HS-27A (cell line): Measurements from ENCODE around the gene MELTF.
"Not testable (repeated sequence)": the region's sequence is repeated elsewhere in the genome, so short reads cannot be mapped to it uniquely, and the experiment has no call there.

Experiments used
- DNase-seq: peaks from one replicate; pipeline ENCODE4 v3.0.0-alpha.2; 2012; ENCODE audit warnings: low read depth, missing footprints

The MELTF gene

GRCh38 chr3:197029511-197030167 lies at the start of gene MELTF:
MELTF (minus strand) TSS chr3:197029817; CDS start chr3:197029702, 115 bp downstream.
- no peak for DNase-seq

GRCh38 chr3:197076415-197076814 lies 46.8 kb upstream of the MELTF start:
- no peak for DNase-seq

- DNase-seq: no peak
These were observed 38.5 kb upstream of the MELTF start for GRCh38 chr3:197068077-197068476.

- no peak for DNase-seq
These were observed 35.2 kb upstream of the MELTF start for GRCh38 chr3:197064771-197065170.

GRCh38 chr3:197062446-197062845 lies 32.8 kb upstream of the MELTF start:
- DNase-seq: no peak

GRCh38 chr3:197051637-197052036 lies 22.0 kb upstream of the MELTF start:
- not testable (repeated sequence) for DNase-seq

GRCh38 chr3:197050511-197050910 lies 20.9 kb upstream of the MELTF start:
- no peak for DNase-seq

GRCh38 chr3:197042539-197042938 lies 12.9 kb upstream of the MELTF start:
- DNase-seq: no peak

- no peak for DNase-seq
These were observed 12.4 kb upstream of the MELTF start for GRCh38 chr3:197041875-197042488.

GRCh38 chr3:197040658-197041057 lies 11.0 kb upstream of the MELTF start:
- no peak for DNase-seq

GRCh38 chr3:197038679-197039462 lies 9.3 kb upstream of the MELTF start:
- no peak for DNase-seq

GRCh38 chr3:197035577-197035976 lies 6.0 kb upstream of the MELTF start:
- no peak for DNase-seq

GRCh38 chr3:197034778-197035177 lies 5.2 kb upstream of the MELTF start:
- not testable (repeated sequence) for DNase-seq

GRCh38 chr3:197033764-197034163 lies 4.1 kb upstream of the MELTF start:
- not testable (repeated sequence) for DNase-seq

GRCh38 chr3:197031315-197032285 lies 2.0 kb upstream of the MELTF start:
- DNase-seq: peak; percentile 96

- no peak for DNase-seq
These were observed 1.0 kb upstream of the MELTF start for GRCh38 chr3:197030379-197031314.

GRCh38 chr3:197028728-197029510 lies 698 bp downstream of the MELTF start:
- DNase-seq: no peak

GRCh38 chr3:197027896-197028727 lies 1.5 kb downstream of the MELTF start:
- no peak for DNase-seq
